A549 (cell line): ENCODE data around the gene PPFIA2. TPM values are rescaled to one million over a fixed set of nuclear protein-coding genes. Genes with fewer than 3 reads are reported as not detected.
A peak's percentile ranks its signal among the peaks of the same experiment; 100 is the strongest.

ENCODE experiments used
- ATAC-seq, 2 experiments: fragments of 200-7000 bp in 1 of 2; fragments of >200 bp in 1 of 2; cut with Nextera tagmentation in 1 of 2; cut with Tn5 transposase in 1 of 2; 3 replicates each; pipeline versions ENCODE4 v1.8.0 to v1.9.1; 2018 to 2020; ENCODE audit warnings: mild to moderate bottlenecking in 1 of 2, moderate library complexity in 1 of 2
- CTCF ChIA-PET: fragments of 300-600 bp; sonication (Branson Sonifier 250); formaldehyde crosslinking; extraction: SDS; loops from one replicate; lab custom pipeline; 2021; ENCODE audit warnings: antibody characterized with exemption, inconsistent platforms; lab: Yijun Ruan, JAX
- POLR2A ChIA-PET: fragments of 350-600 bp; formaldehyde crosslinking; extraction: SDS; loops from one replicate; lab custom pipeline; 2021; ENCODE audit warnings: antibody characterized with exemption, inconsistent platforms; lab: Yijun Ruan, JAX
- DNase-seq, 2 experiments: peaks; one replicate each; pipeline versions ENCODE4 v3.0.0 to v3.0.0-alpha.2; 2011 to 2016; ENCODE audit warnings: low read depth in 1 of 2, low spot score in 1 of 2
- FAIRE-seq: peaks from 2 replicates; lab custom pipeline; 2011; peaks lifted over from hg19 to GRCh38; lab: Jason Lieb, UNC
- H3K27ac ChIP-seq, 2 experiments: fragments of >200 bp; sonication (Bioruptor Twin); formaldehyde crosslinking; 3 replicates each; pipeline ENCODE4 v1.5.1; 2016 to 2017
- H3K4me1 ChIP-seq: fragments of >200 bp; sonication (Bioruptor Twin); formaldehyde crosslinking; 3 replicates; pipeline ENCODE4 v1.6.1; 2016
- H3K4me2 ChIP-seq: fragments of >200 bp; sonication (Bioruptor Twin); formaldehyde crosslinking; 3 replicates; pipeline ENCODE4 v1.6.1; 2016
- H3K4me3 ChIP-seq: fragments of >200 bp; sonication (Bioruptor Twin); formaldehyde crosslinking; 3 replicates; pipeline ENCODE4 v1.5.1; 2016
- H3K9me3 ChIP-seq: fragments of >200 bp; sonication (Bioruptor Twin); formaldehyde crosslinking; 3 replicates; pipeline ENCODE4 v1.6.1; 2016
- CBX2 ChIP-seq: fragments of 200-600 bp; sonication (generic); IDR thresholded peaks from 2 replicates; pipeline ENCODE4 v1.6.1; 2016; ENCODE audit warnings: low read depth, mild to moderate bottlenecking, borderline replicate concordance
- CBX8 ChIP-seq: fragments of 200-600 bp; sonication (generic); IDR thresholded peaks from 2 replicates; pipeline ENCODE4 v1.6.1; 2016
- CEBPB ChIP-seq, 2 experiments: fragments of >200 bp in 1 of 2; sonication (Bioruptor Twin) in 1 of 2; formaldehyde crosslinking in 1 of 2; IDR thresholded peaks; 2 replicates each; pipeline ENCODE4 v1.6.1; 2012 to 2016
- CHD2 ChIP-seq: fragments of 150-350 bp; IDR thresholded peaks from 2 replicates; pipeline ENCODE4 v1.6.1; 2014; ENCODE audit warnings: low read length; ENCODE audit not compliant: partially characterized antibody
- FOSB ChIP-seq: fragments of 250-450 bp; sonication (Bioruptor Pico); IDR thresholded peaks from 2 replicates; pipeline ENCODE4 v1.5.0; 2020; ENCODE audit warnings: mild to moderate bottlenecking, moderate library complexity
- FOSL2 ChIP-seq, 2 experiments: fragments of 450-650 bp in 1 of 2; fragments of >200 bp in 1 of 2; sonication (Bioruptor Twin) in 1 of 2; formaldehyde crosslinking; IDR thresholded peaks; 2 replicates each; pipeline versions ENCODE4 v1.5.0 to v1.6.1; 2016 to 2020; ENCODE audit warnings: mild to moderate bottlenecking in 1 of 2, moderate library complexity in 1 of 2
- HES2 ChIP-seq: fragments of >200 bp; sonication (Bioruptor Twin); formaldehyde crosslinking; IDR thresholded peaks from 2 replicates; pipeline ENCODE4 v1.6.1; 2016
- HEYL ChIP-seq: fragments of 250-450 bp; sonication (Bioruptor Pico); IDR thresholded peaks from 2 replicates; pipeline ENCODE4 v1.8.0; 2021; ENCODE audit warnings: mild to moderate bottlenecking, moderate library complexity
- HMGXB4 ChIP-seq: fragments of 250-450 bp; sonication (Bioruptor Pico); IDR thresholded peaks from 2 replicates; pipeline ENCODE4 v1.5.0; 2021; ENCODE audit warnings: mild to moderate bottlenecking, moderate library complexity, borderline replicate concordance
- HOXA7 ChIP-seq: fragments of 250-450 bp; sonication (Bioruptor Pico); IDR thresholded peaks from 2 replicates; pipeline ENCODE4 v1.5.0; 2020; ENCODE audit warnings: mild to moderate bottlenecking, moderate library complexity
- KDM5A ChIP-seq: fragments of 200-600 bp; sonication (generic); IDR thresholded peaks from 2 replicates; pipeline ENCODE4 v1.6.1; 2016; ENCODE audit warnings: antibody characterized with exemption, mild to moderate bottlenecking
- MAFK ChIP-seq: fragments of 450-650 bp; IDR thresholded peaks from 2 replicates; pipeline ENCODE4 v1.6.1; 2014; ENCODE audit not compliant: partially characterized antibody
- MAX ChIP-seq: IDR thresholded peaks from 2 replicates; pipeline ENCODE4 v1.6.1; 2012
- MAZ ChIP-seq: fragments of 150-350 bp; IDR thresholded peaks from 2 replicates; pipeline ENCODE4 v1.6.1; 2014; ENCODE audit warnings: antibody characterized with exemption, low read depth, low read length, borderline replicate concordance
- NFE2L2 ChIP-seq: fragments of 150-350 bp; conservative IDR thresholded peaks from 2 replicates; pipeline ENCODE4 v1.6.1; 2014; ENCODE audit warnings: low read length
- NR3C1 ChIP-seq: fragments of >200 bp; sonication (Bioruptor Twin); formaldehyde crosslinking; IDR thresholded peaks from 3 replicates; pipeline ENCODE4 v1.6.1; 2017
- POLR2AphosphoS2 ChIP-seq: conservative IDR thresholded peaks from 2 replicates; pipeline ENCODE4 v1.6.1; 2012; ENCODE audit warnings: low read length, improper control_type of control experiment, inconsistent platforms
- RAD21 ChIP-seq, 2 experiments: fragments of >200 bp in 1 of 2; sonication (Bioruptor Twin) in 1 of 2; formaldehyde crosslinking in 1 of 2; IDR thresholded peaks in 1 of 2; conservative IDR thresholded peaks in 1 of 2; 2 replicates in 1 of 2; 3 replicates in 1 of 2; pipeline ENCODE4 v1.6.1; 2012 to 2018; ENCODE audit warnings: inconsistent platforms in 1 of 2
- RCOR1 ChIP-seq: fragments of 150-350 bp; IDR thresholded peaks from 2 replicates; pipeline ENCODE4 v1.6.1; 2014; ENCODE audit warnings: antibody characterized with exemption, low read length, low read depth
- SMC3 ChIP-seq: fragments of >200 bp; sonication (Bioruptor Twin); formaldehyde crosslinking; IDR thresholded peaks from 3 replicates; pipeline ENCODE4 v1.6.1; 2018; ENCODE audit warnings: inconsistent platforms
- TP53 ChIP-seq: fragments of 250-450 bp; sonication (Bioruptor Pico); IDR thresholded peaks from 2 replicates; pipeline ENCODE4 v1.5.0; 2021; ENCODE audit warnings: mild to moderate bottlenecking, moderate library complexity
- ZFP36 ChIP-seq: fragments of 450-650 bp; IDR thresholded peaks from 2 replicates; pipeline ENCODE4 v1.6.1; 2014; ENCODE audit warnings: borderline replicate concordance; ENCODE audit not compliant: partially characterized antibody
- ZNF302 ChIP-seq: fragments of 250-450 bp; sonication (Bioruptor Pico); IDR thresholded peaks from 2 replicates; pipeline ENCODE4 v1.9.0; 2021; ENCODE audit warnings: inconsistent platforms, mild to moderate bottlenecking, moderate library complexity
- ZSCAN20 ChIP-seq: fragments of 250-450 bp; sonication (Bioruptor Pico); IDR thresholded peaks from 2 replicates; pipeline ENCODE4 v1.8.0; 2022; ENCODE audit warnings: mild to moderate bottlenecking, moderate library complexity
- WGBS: methylation state at CpG from one replicate; pipeline ENCODE4 v1.1.6; 2017; ENCODE audit errors: missing lambda C conversion rate; 5-methylcytosine and 5-hydroxymethylcytosine counted together
- polyA plus RNA-seq, 4 experiments: library from polyadenylated mRNA; depleted of rRNA in 3 of 4; stranded (reverse); fragments of >200 nt; fragmentation: RNase III in 1 of 4; extraction: RNeasy Plus Mini Kit Qiagen cat#74134 plus additional on column Dnase treatment in 1 of 4; gene quantifications; 2 replicates in 3 of 4; 3 replicates in 1 of 4; pipeline ENCODE4 v1.2.3, GENCODE V29; 2011 to 2017
- TF ChIP-seq, protein P1 (sequence below): fragments of >200 bp; sonication (Bioruptor Twin); formaldehyde crosslinking; IDR thresholded peaks from 3 replicates; pipeline ENCODE4 v1.5.1; 2016
- TF ChIP-seq, protein P2 (sequence below): fragments of 250-450 bp; sonication (Bioruptor Pico); IDR thresholded peaks from 2 replicates; pipeline ENCODE4 v1.5.0; 2020; ENCODE audit warnings: low read depth, mild to moderate bottlenecking, moderate library complexity
- TF ChIP-seq, protein P3 (sequence below): IDR thresholded peaks from 2 replicates; pipeline ENCODE4 v1.6.1; 2012; ENCODE audit warnings: low read depth, borderline replicate concordance

Gene PPFIA2
- polyA plus RNA-seq, 2 of the 4 experiments (the other 2 are of a cell fraction), result not detected

DNA sequence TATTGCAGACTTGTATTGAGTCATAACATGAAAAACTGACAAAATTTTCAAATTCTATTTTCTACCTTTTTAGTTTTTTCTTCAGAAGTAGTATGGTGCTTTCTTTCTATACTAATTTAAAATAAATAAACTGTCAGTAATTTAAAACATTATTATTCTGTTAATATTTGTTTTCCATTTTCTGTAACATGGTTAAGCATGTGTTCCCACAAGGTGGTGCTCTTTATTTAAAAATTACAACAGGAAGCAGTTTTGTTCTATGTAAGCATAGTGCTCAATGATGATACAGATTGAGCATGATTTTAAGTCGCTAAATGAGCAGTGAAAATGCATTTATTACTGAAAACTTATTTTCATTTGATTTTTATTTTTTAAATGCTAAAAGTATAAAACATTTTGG is 114.6 kb downstream of the PPFIA2 start:
- DNase-seq, result peak; percentile 7 to 42
- no peak overlapping the region for H3K27ac ChIP-seq
- peak in 1 of 2 experiments; percentile 52; a peak in 1 of 6 replicates for ATAC-seq
- H3K4me1 ChIP-seq, result no peaks in the 10 kb centered on the region
- ChIA-PET POLR2A (no interaction called here), CTCF (interaction anchor here (0.6 to 1.7 kb wide), 4 partner anchors 12 to 1213 kb away, joined by 3 to 6 read pairs (median 5); partner anchors contain the start of genes CCDC59 and METTL25)
- H3K9me3 ChIP-seq, result no peaks in the 10 kb centered on the region
- FAIRE-seq, result no peak
- 2% methylated on average over 1 of the region's 1 CpG for WGBS
- no peak overlapping the region for H3K4me3 ChIP-seq
- TF ChIP-seq ZSCAN20 (CRISPR knock-in tag) (no peak), ZNF302 (no peak), FOSL2 (IDR thresholded peaks at IDR 0.05) (no peak), FOSL2 (CRISPR knock-in tag; IDR thresholded peaks at IDR 0.05) (no peak), HOXA7 (no peak), MAX (no peak), CHD2 (no peak), RAD21 (conservative IDR thresholded peaks at IDR 0.05 in 1 of 2, IDR thresholded peaks at IDR 0.05 in 1 of 2) (peak; percentile 72 to 73), CBX8 (no peak), POLR2AphosphoS2 (no peak), MAZ (no peak), KDM5A (no peak), MAFK (no peak), CEBPB (IDR thresholded peaks at IDR 0.05) (no peak), HEYL (CRISPR knock-in tag) (no peak), HES2 (no peak), RCOR1 (no peak), TP53 (CRISPR knock-in tag) (no peak), NFE2L2 (no peak), HMGXB4 (CRISPR knock-in tag) (no peak), CBX2 (no peak), SMC3 (peak; percentile 60), ZFP36 (no peak), FOSB (CRISPR knock-in tag) (no peak), NR3C1 (no peak)
- TF ChIP-seq, protein P1, sequence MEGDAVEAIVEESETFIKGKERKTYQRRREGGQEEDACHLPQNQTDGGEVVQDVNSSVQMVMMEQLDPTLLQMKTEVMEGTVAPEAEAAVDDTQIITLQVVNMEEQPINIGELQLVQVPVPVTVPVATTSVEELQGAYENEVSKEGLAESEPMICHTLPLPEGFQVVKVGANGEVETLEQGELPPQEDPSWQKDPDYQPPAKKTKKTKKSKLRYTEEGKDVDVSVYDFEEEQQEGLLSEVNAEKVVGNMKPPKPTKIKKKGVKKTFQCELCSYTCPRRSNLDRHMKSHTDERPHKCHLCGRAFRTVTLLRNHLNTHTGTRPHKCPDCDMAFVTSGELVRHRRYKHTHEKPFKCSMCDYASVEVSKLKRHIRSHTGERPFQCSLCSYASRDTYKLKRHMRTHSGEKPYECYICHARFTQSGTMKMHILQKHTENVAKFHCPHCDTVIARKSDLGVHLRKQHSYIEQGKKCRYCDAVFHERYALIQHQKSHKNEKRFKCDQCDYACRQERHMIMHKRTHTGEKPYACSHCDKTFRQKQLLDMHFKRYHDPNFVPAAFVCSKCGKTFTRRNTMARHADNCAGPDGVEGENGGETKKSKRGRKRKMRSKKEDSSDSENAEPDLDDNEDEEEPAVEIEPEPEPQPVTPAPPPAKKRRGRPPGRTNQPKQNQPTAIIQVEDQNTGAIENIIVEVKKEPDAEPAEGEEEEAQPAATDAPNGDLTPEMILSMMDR, result peak; percentile 56
- TF ChIP-seq, protein P2, sequence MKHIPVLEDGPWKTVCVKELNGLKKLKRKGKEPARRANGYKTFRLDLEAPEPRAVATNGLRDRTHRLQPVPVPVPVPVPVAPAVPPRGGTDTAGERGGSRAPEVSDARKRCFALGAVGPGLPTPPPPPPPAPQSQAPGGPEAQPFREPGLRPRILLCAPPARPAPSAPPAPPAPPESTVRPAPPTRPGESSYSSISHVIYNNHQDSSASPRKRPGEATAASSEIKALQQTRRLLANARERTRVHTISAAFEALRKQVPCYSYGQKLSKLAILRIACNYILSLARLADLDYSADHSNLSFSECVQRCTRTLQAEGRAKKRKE, result no peak
- TF ChIP-seq, protein P3, sequence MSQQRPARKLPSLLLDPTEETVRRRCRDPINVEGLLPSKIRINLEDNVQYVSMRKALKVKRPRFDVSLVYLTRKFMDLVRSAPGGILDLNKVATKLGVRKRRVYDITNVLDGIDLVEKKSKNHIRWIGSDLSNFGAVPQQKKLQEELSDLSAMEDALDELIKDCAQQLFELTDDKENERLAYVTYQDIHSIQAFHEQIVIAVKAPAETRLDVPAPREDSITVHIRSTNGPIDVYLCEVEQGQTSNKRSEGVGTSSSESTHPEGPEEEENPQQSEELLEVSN, result no peak
- H3K4me2 ChIP-seq, result no peak overlapping the region
